Measurements from ENCODE around the gene VEZT. TPM values are rescaled to one million over a fixed set of nuclear protein-coding genes. Genes with fewer than 3 reads are reported as not detected.
A peak's percentile ranks its signal among the peaks of the same experiment; 100 is the strongest.

The VEZT gene
- total and polyA plus RNA-seq, 9 of the 15 experiments (the other 6 are each of a cell fraction or from before 2014, with no cell fraction given): 16.1 to 61.5 (median 32.6) TPM

GRCh38 chr12:95216711-95217376 is 763 bp upstream of the VEZT start (continued):
- no peak for TF ChIP-seq NR4A1 (CRISPR knock-in tag; IDR thresholded peaks at IDR 0.05)
- TF ChIP-seq NR4A1 (tag; IDR thresholded peaks at IDR 0.05): peak; percentile 38; the same call in 1 of the 2 replicates

DNA sequence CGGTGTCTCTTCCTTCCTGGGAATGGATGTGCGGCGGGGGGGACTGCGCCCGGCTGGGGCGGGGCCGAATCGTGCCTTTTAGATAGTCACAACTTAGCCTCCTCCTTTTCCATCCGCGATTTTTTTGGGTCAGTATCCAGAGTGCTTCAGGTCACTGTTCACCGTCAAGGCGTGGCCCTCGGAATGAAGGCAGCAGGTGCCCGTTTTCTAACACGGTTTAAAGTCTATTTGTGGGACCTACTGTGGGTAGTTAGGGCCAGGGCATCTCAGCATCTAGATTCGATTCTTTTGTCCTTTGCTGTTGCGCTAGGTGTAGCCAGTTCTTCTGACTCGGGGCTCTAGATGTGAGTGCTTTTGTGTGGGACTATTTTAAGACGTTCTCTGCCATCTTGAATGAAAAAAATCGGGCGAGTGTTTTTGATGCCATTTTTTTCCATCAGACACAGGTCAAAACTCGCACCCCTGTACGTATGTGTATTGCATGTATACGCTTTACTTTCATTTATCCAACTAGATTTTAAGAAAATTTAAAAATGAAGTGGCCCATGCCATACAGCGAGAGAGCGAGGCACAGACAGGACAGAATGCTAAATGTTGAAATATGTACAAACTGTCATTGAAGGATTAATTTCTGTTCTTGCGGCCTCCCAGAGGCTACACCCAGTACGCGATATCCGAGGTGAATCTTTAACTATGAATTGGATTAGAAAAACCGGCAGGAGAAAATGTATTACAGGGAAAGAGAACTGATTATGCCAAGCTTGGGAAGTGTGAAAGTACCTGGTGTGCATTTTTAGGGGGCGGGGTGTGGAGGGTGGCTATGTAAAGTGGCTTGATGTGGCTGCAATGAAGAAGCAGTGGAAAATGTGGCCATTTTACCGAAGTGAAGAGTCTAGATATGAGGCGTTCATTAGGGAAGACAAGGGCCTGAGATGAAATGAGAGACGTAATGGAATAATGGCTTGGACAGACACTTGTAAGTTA is 835 bp downstream of the VEZT start:
- H3K9me3 ChIP-seq (replicated peaks; ENCODE audit: control insufficient read depth, insufficient read depth, low read depth, low read length): no peaks in the 10 kb centered on the region
- in situ Hi-C loops (cut with MboI): loop anchor here (5.0 kb wide), 1 partner anchor 91 kb away; no protein-coding TSS in a partner anchor
- TF ChIP-seq, protein P1, sequence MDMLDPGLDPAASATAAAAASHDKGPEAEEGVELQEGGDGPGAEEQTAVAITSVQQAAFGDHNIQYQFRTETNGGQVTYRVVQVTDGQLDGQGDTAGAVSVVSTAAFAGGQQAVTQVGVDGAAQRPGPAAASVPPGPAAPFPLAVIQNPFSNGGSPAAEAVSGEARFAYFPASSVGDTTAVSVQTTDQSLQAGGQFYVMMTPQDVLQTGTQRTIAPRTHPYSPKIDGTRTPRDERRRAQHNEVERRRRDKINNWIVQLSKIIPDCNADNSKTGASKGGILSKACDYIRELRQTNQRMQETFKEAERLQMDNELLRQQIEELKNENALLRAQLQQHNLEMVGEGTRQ (CRISPR knock-in tag; IDR thresholded peaks at IDR 0.05): no peak
- TF ChIP-seq ZSCAN29 (IDR thresholded peaks at IDR 0.05): peak; percentile 75
- no peak for TF ChIP-seq SIN3A (IDR thresholded peaks at IDR 0.05; ENCODE audit: borderline replicate concordance in 2 of 2, control insufficient read depth in 1 of 2, low read depth in 2 of 2, low read length in 2 of 2)
- TF ChIP-seq ZFX (CRISPR knock-in tag; IDR thresholded peaks at IDR 0.05): peak; percentile 50
- no peak for TF ChIP-seq HLTF (IDR thresholded peaks at IDR 0.05)
- TF ChIP-seq POLR2AphosphoS5 (IDR thresholded peaks at IDR 0.05; ENCODE audit: control insufficient read depth, insufficient read depth, low read depth, low read length): no peak
- TF ChIP-seq MAFF (IDR thresholded peaks at IDR 0.05; ENCODE audit: low read length): no peak
- TF ChIP-seq, protein P2, sequence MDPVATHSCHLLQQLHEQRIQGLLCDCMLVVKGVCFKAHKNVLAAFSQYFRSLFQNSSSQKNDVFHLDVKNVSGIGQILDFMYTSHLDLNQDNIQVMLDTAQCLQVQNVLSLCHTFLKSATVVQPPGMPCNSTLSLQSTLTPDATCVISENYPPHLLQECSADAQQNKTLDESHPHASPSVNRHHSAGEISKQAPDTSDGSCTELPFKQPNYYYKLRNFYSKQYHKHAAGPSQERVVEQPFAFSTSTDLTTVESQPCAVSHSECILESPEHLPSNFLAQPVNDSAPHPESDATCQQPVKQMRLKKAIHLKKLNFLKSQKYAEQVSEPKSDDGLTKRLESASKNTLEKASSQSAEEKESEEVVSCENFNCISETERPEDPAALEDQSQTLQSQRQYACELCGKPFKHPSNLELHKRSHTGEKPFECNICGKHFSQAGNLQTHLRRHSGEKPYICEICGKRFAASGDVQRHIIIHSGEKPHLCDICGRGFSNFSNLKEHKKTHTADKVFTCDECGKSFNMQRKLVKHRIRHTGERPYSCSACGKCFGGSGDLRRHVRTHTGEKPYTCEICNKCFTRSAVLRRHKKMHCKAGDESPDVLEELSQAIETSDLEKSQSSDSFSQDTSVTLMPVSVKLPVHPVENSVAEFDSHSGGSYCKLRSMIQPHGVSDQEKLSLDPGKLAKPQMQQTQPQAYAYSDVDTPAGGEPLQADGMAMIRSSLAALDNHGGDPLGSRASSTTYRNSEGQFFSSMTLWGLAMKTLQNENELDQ (CRISPR knock-in tag; IDR thresholded peaks at IDR 0.05; ENCODE audit: borderline replicate concordance): no peak
- TF ChIP-seq, protein P3, sequence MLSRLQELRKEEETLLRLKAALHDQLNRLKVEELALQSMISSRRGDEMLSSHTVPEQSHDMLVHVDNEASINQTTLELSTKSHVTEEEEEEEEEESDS (CRISPR knock-in tag; IDR thresholded peaks at IDR 0.05): no peak
- TF ChIP-seq MLLT1 (IDR thresholded peaks at IDR 0.05): peak in 1 of 2 experiments; percentile 91; a peak in 2 of 4 replicates

More for the DNA sequence above, 835 bp downstream of the VEZT start:
- CTCF ChIA-PET (ENCODE audit: low intra/inter-chr PET ratio): interaction anchor here (0.7 to 2.6 kb wide), 3 partner anchors 98 to 316 kb away, joined by 3 to 32 read pairs (median 3); no protein-coding TSS in a partner anchor
- Histone ChIP-seq H3K27me3 (ENCODE audit: control insufficient read depth in 2 of 2, insufficient read depth in 2 of 2, low read length in 2 of 2) (no peaks in the 10 kb centered on the region), H3K4me2 (ENCODE audit: insufficient read depth, low read length) (peak overlapping the region; percentile 87), H2AFZ (ENCODE audit: low read depth, low read length) (peak overlapping the region; percentile 96), H3K27ac (ENCODE audit: extremely low read depth, low read depth, low read length) (peak overlapping the region; percentile 81), H3K79me2 (ENCODE audit: control insufficient read depth, insufficient read depth, low read length) (peaks cover 89% of the 10 kb centered on the region), H4K20me1 (replicated peaks; ENCODE audit: control insufficient read depth, insufficient read depth, low read length) (no peaks in the 10 kb centered on the region), H3K9ac (ENCODE audit: insufficient read depth in 1 of 2, low read depth in 2 of 2, low read length in 2 of 2) (peak overlapping the region; percentile 76 to 97), H3K9me1 (ENCODE audit: control insufficient read depth, insufficient read depth, low read length) (no peaks in the 10 kb centered on the region), H3K4me1 (replicated peaks in 1 of 2; ENCODE audit: control insufficient read depth in 2 of 2, insufficient read depth in 2 of 2, low read length in 2 of 2) (peaks cover 8 to 14% of the 10 kb centered on the region in 2 experiments), H3K4me3 (peak overlapping the region; percentile 70), H3K36me3 (ENCODE audit: control insufficient read depth, insufficient read depth, low read length) (no peaks in the 10 kb centered on the region)
- DNase-seq (ENCODE audit: extremely low read depth in 1 of 4, low spot score in 3 of 4) (peak in 2 of 4 experiments; percentile 72 to 77), FAIRE-seq (no peak), ATAC-seq (peak; percentile 66)
- WGBS (ENCODE audit: insufficient coverage, low coverage, missing lambda C conversion rate): 2% methylated on average over 31 of the region's 35 CpGs
- POLR2A ChIA-PET: interaction anchor here (0.7 to 1.2 kb wide), 5 partner anchors 11 to 258 kb away, joined by 3 to 7 read pairs (median 3); partner anchors contain the start of gene METAP2
- TSS peak; percentile 73 for BruUV-seq (replicated peaks)
- intact Hi-C loops (cut with micrococcal nuclease): loop anchor here (2.0 to 10.0 kb wide), 5 partner anchors 54 to 316 kb away; partner anchors contain the start of gene METAP2

Data from K562 (cell line).